ENCODE measurements around the gene ENTPD8.

- TF ChIP-seq CTCF (IDR thresholded peaks at IDR 0.05): no peak
- no peak for TF ChIP-seq EP300 (IDR thresholded peaks at IDR 0.05)
- no peak for TF ChIP-seq POLR2A (IDR thresholded peaks at IDR 0.05)
Observed at GRCh38 chr9:137408651-137409405, 32.3 kb downstream of the ENTPD8 start.
